Measurements from ENCODE around the gene PXDC1.

DNA sequence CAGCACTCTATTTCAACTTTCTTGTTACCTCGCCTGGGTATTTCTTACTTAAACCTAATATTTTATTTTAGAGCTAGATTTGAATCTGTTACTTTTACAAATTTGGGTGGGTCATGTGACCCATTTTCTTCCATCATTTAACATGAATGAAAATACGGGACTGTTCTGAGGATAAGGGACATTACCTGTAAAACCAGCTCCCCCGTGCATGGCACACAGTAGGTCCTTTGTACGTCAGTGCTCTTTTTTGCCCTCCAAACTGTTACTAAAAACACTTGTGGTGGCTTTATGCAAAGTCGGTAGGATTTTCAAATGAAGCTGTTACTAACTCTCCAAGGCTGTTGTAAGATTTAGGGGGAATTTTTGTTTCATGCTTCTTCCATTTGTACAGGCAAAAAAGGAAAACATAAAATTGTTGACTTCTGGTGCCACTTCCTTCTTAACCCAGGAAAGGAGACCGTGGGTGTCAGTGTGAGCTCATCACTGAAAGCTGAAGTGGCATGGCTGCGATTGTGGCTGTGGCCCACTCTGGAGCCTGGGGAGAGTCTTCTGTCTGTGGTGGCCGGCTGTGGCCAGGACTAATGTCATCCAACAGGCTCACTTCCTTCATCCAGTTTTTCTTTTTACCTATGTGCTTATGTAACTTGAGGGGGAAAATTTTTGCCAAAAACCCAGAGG is 40.2 kb upstream of the PXDC1 start:
- TF ChIP-seq POLR2AphosphoS5 (IDR thresholded peaks at IDR 0.05; ENCODE audit: low read depth, low read length) (no peak), CTCF (IDR thresholded peaks at IDR 0.05) (no peak), REST (IDR thresholded peaks at IDR 0.05; ENCODE audit: insufficient read depth in 1 of 2, low read depth in 2 of 2, low read length in 1 of 2) (no peak)

Measured in Panc1 (cell line).